ENCODE measurements around the gene SERTAD3.
"Not testable (repeated sequence)": the region's sequence is repeated elsewhere in the genome, so short reads cannot be mapped to it uniquely, and the experiment has no call there.

GRCh38 chr19:40408598-40408925, 35.6 kb downstream of the SERTAD3 start:
- TF ChIP-seq CTCF (IDR thresholded peaks at IDR 0.05; ENCODE audit: extremely low read depth in 1 of 2, insufficient read depth in 1 of 2, low read depth in 1 of 2, low read length in 2 of 2); POLR2A (IDR thresholded peaks at IDR 0.05; ENCODE audit: low read depth, low read length); EZH2 (IDR thresholded peaks at IDR 0.05; ENCODE audit: borderline replicate concordance, low read depth, low read length, severe bottlenecking); POLR2AphosphoS5 (IDR thresholded peaks at IDR 0.05; ENCODE audit: insufficient read depth, low read depth, low read length); MYC (IDR thresholded peaks at IDR 0.05; ENCODE audit: low read depth, low read length); JUN (IDR thresholded peaks at IDR 0.05; ENCODE audit: borderline replicate concordance, insufficient read depth, insufficient read length, low read depth): not testable (repeated sequence)
- TF ChIP-seq, protein P1, sequence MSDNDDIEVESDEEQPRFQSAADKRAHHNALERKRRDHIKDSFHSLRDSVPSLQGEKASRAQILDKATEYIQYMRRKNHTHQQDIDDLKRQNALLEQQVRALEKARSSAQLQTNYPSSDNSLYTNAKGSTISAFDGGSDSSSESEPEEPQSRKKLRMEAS (IDR thresholded peaks at IDR 0.05; ENCODE audit: insufficient read depth, insufficient read length), result not testable (repeated sequence)

Measured in endothelial cell of umbilical vein (primary cell).